Panc1 (cell line): ENCODE data around the gene FLRT1.

Source experiments
- POLR2AphosphoS5 ChIP-seq: IDR thresholded peaks from 2 replicates; pipeline ENCODE4 v1.6.1; 2012; ENCODE audit warnings: mild to moderate bottlenecking, low read depth, low read length, moderate library complexity
- SIN3A ChIP-seq: IDR thresholded peaks from 2 replicates; pipeline ENCODE4 v1.6.1; 2012; ENCODE audit warnings: low read depth, mild to moderate bottlenecking, low read length, moderate library complexity, borderline replicate concordance; ENCODE audit not compliant: insufficient read depth
- TF ChIP-seq, protein P1 (sequence below): fragments of 450-650 bp; IDR thresholded peaks from 2 replicates; pipeline ENCODE4 v1.5.1; 2017; ENCODE audit warnings: mild to moderate bottlenecking

GRCh38 chr11:63997801-63998337 lies 37.9 kb upstream of the FLRT1 start:
- TF ChIP-seq POLR2AphosphoS5 (no peak), SIN3A (no peak)
- TF ChIP-seq, protein P1, sequence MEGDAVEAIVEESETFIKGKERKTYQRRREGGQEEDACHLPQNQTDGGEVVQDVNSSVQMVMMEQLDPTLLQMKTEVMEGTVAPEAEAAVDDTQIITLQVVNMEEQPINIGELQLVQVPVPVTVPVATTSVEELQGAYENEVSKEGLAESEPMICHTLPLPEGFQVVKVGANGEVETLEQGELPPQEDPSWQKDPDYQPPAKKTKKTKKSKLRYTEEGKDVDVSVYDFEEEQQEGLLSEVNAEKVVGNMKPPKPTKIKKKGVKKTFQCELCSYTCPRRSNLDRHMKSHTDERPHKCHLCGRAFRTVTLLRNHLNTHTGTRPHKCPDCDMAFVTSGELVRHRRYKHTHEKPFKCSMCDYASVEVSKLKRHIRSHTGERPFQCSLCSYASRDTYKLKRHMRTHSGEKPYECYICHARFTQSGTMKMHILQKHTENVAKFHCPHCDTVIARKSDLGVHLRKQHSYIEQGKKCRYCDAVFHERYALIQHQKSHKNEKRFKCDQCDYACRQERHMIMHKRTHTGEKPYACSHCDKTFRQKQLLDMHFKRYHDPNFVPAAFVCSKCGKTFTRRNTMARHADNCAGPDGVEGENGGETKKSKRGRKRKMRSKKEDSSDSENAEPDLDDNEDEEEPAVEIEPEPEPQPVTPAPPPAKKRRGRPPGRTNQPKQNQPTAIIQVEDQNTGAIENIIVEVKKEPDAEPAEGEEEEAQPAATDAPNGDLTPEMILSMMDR = no peak
